H1 (cell line): Measurements from ENCODE around the gene TNS3. TPM values are rescaled to one million over a fixed set of nuclear protein-coding genes. Genes with fewer than 3 reads are reported as not detected.

Experiments
- CTCF ChIA-PET: fragments of 300-600 bp; sonication (Branson Sonifier 250); formaldehyde crosslinking; loops from one replicate; lab custom pipeline; 2021; ENCODE audit not compliant: partially characterized antibody; lab: Charles Lee
- POLR2A ChIA-PET: fragments of 300-600 bp; sonication (Branson Sonifier 250); formaldehyde crosslinking; loops from one replicate; lab custom pipeline; 2021; ENCODE audit warnings: inconsistent platforms; ENCODE audit not compliant: partially characterized antibody; lab: Charles Lee
- DNase-seq, 2 experiments: peaks; one replicate each; pipeline versions ENCODE4 v3.0.0 to v3.0.0-alpha.2; 2010 to 2022; ENCODE audit warnings: low spot score in 2 of 2, low read depth in 1 of 2, mixed read lengths in 1 of 2
- FAIRE-seq: peaks from 2 replicates; lab custom pipeline; 2011; peaks lifted over from hg19 to GRCh38; lab: Jason Lieb, UNC
- H2AFZ ChIP-seq: 2 replicates; pipeline ENCODE4 v1.8.1; 2012; ENCODE audit warnings: low read length, inconsistent platforms
- H2AK5ac ChIP-seq: 2 replicates; pipeline ENCODE4 v1.6.1; 2013; ENCODE audit warnings: low read depth, low read length
- H2BK120ac ChIP-seq: replicated peaks from 2 replicates; pipeline ENCODE3; 2013; ENCODE audit warnings: low read depth, low read length, inconsistent platforms
- H2BK12ac ChIP-seq: 2 replicates; pipeline ENCODE4 v1.6.1; 2013; ENCODE audit warnings: low read depth, low read length
- H2BK15ac ChIP-seq: 2 replicates; pipeline ENCODE4 v1.6.1; 2013; ENCODE audit warnings: low read length
- H2BK20ac ChIP-seq: 2 replicates; pipeline ENCODE4 v1.6.1; 2013; ENCODE audit warnings: low read length
- H2BK5ac ChIP-seq: 2 replicates; pipeline ENCODE4 v1.6.1; 2013; ENCODE audit warnings: low read depth, low read length
- H3K14ac ChIP-seq: 2 replicates; pipeline ENCODE4 v1.6.1; 2013; ENCODE audit warnings: inconsistent platforms; ENCODE audit not compliant: insufficient read length
- H3K18ac ChIP-seq: 2 replicates; pipeline ENCODE4 v1.6.1; 2013; ENCODE audit warnings: low read length; ENCODE audit errors: extremely low read depth
- H3K23ac ChIP-seq: 2 replicates; pipeline ENCODE4 v1.6.1; 2013; ENCODE audit warnings: inconsistent platforms; ENCODE audit not compliant: insufficient read length
- H3K23me2 ChIP-seq: 2 replicates; pipeline ENCODE4 v1.6.1; 2013; ENCODE audit warnings: low read depth, low read length
- H3K27ac ChIP-seq: 2 replicates; pipeline ENCODE4 v1.6.1; 2011; ENCODE audit warnings: low read depth, low read length, inconsistent platforms
- H3K27me3 ChIP-seq, 4 experiments: replicated peaks in 1 of 4; 1 replicate in 1 of 4; 2 replicates in 3 of 4; pipeline versions ENCODE4 v1.6.1 to v1.8.1; 2011 to 2013; ENCODE audit warnings: low read length in 3 of 4, mild to moderate bottlenecking in 3 of 4, inconsistent platforms in 2 of 4, mixed read lengths in 2 of 4, moderate library complexity in 1 of 4; ENCODE audit not compliant: control insufficient read depth in 3 of 4, insufficient read depth in 3 of 4; ENCODE audit errors: extremely low read depth in 1 of 4
- H3K36me3 ChIP-seq, 4 experiments: 2 replicates each; pipeline versions ENCODE4 v1.6.1 to v1.8.1; 2011 to 2013; ENCODE audit warnings: mild to moderate bottlenecking in 4 of 4, low read length in 3 of 4, moderate library complexity in 2 of 4, control low read depth in 1 of 4, inconsistent platforms in 1 of 4; ENCODE audit not compliant: insufficient read depth in 4 of 4, control insufficient read depth in 2 of 4
- H3K4ac ChIP-seq: replicated peaks from 2 replicates; pipeline ENCODE3; 2013; ENCODE audit warnings: low read length, low read depth, mixed read lengths, inconsistent platforms; ENCODE audit not compliant: insufficient read length
- H3K4me1 ChIP-seq, 4 experiments: replicated peaks in 1 of 4; 1 replicate in 1 of 4; 2 replicates in 3 of 4; pipeline versions ENCODE4 v1.6.1 to v1.8.1; 2011 to 2013; ENCODE audit warnings: low read length in 3 of 4, inconsistent platforms in 2 of 4, mixed read lengths in 1 of 4; ENCODE audit not compliant: insufficient read depth in 4 of 4, control insufficient read depth in 3 of 4
- H3K4me2 ChIP-seq, 2 experiments: 2 replicates each; pipeline versions ENCODE4 v1.6.1 to v1.8.1; 2011 to 2013; ENCODE audit warnings: low read depth in 2 of 2, low read length in 2 of 2, control low read depth in 1 of 2, inconsistent platforms in 1 of 2, mild to moderate bottlenecking in 1 of 2; ENCODE audit not compliant: insufficient read depth in 1 of 2
- H3K4me3 ChIP-seq, 4 experiments: fragments of 200-600, 300-600 bp in 1 of 4; sonication (generic), shearing (Covaris generic), sonication (Bioruptor Twin) in 1 of 4; 2 replicates each; pipeline versions ENCODE4 v1.5.1 to v1.8.1; 2011 to 2016; ENCODE audit warnings: low read length in 4 of 4, low read depth in 3 of 4, control low read depth in 2 of 4, inconsistent platforms in 2 of 4, mild to moderate bottlenecking in 2 of 4, mixed read lengths in 1 of 4, moderate library complexity in 1 of 4; ENCODE audit not compliant: insufficient read depth in 2 of 4; ENCODE audit errors: extremely low read depth in 1 of 4
- H3K56ac ChIP-seq: replicated peaks from 2 replicates; pipeline ENCODE3; 2013; ENCODE audit warnings: low read depth, mild to moderate bottlenecking, mixed read lengths, low read length, inconsistent platforms; ENCODE audit not compliant: insufficient read length
- H3K79me1 ChIP-seq: 2 replicates; pipeline ENCODE4 v1.6.1; 2013; ENCODE audit warnings: low read depth, low read length, control low read depth
- H3K79me2 ChIP-seq, 2 experiments: 2 replicates each; pipeline versions ENCODE4 v1.6.1 to v1.8.1; 2012 to 2013; ENCODE audit warnings: low read length in 2 of 2, mild to moderate bottlenecking in 2 of 2, inconsistent platforms in 1 of 2; ENCODE audit not compliant: insufficient read depth in 2 of 2, control insufficient read depth in 1 of 2
- H3K9ac ChIP-seq, 4 experiments: replicated peaks in 1 of 4; 1 replicate in 1 of 4; 2 replicates in 3 of 4; pipeline versions ENCODE4 v1.6.1 to v1.8.1; 2011 to 2013; ENCODE audit warnings: low read depth in 3 of 4, low read length in 3 of 4, control low read depth in 2 of 4, mild to moderate bottlenecking in 2 of 4, moderate library complexity in 2 of 4, inconsistent platforms in 1 of 4; ENCODE audit errors: extremely low read depth in 1 of 4
- H3K9me3 ChIP-seq, 2 experiments: 2 replicates each; pipeline versions ENCODE4 v1.6.1 to v1.8.1; 2012 to 2013; ENCODE audit warnings: mild to moderate bottlenecking in 2 of 2, moderate library complexity in 2 of 2, control low read depth in 1 of 2, inconsistent platforms in 1 of 2, low read depth in 1 of 2, low read length in 1 of 2, mixed read lengths in 1 of 2; ENCODE audit not compliant: insufficient read depth in 2 of 2
- H4K20me1 ChIP-seq, 2 experiments: replicated peaks in 1 of 2; 2 replicates each; pipeline versions ENCODE3 to v1.8.1; 2011 to 2013; ENCODE audit warnings: inconsistent platforms in 2 of 2, low read length in 2 of 2, mild to moderate bottlenecking in 1 of 2; ENCODE audit not compliant: insufficient read depth in 2 of 2, control insufficient read depth in 1 of 2
- H4K5ac ChIP-seq: 2 replicates; pipeline ENCODE4 v1.6.1; 2013; ENCODE audit warnings: low read length, low read depth, mixed read lengths, inconsistent platforms; ENCODE audit not compliant: insufficient read length
- H4K8ac ChIP-seq: 2 replicates; pipeline ENCODE4 v1.8.0; 2013; ENCODE audit warnings: mild to moderate bottlenecking, moderate library complexity, low read length, inconsistent platforms; ENCODE audit not compliant: insufficient read depth; ENCODE audit errors: extremely low read depth
- H4K91ac ChIP-seq: replicated peaks from 2 replicates; pipeline ENCODE3; 2013; ENCODE audit warnings: low read length, mixed read lengths, inconsistent platforms; ENCODE audit not compliant: insufficient read length
- EGR1 ChIP-seq: IDR thresholded peaks from 2 replicates; pipeline ENCODE4 v1.6.1; 2011; ENCODE audit warnings: low read depth, low read length, borderline replicate concordance
- GABPA ChIP-seq: IDR thresholded peaks from 2 replicates; pipeline ENCODE4 v1.6.1; 2011; ENCODE audit warnings: mild to moderate bottlenecking, low read length, moderate library complexity, borderline replicate concordance; ENCODE audit not compliant: insufficient read depth
- POU5F1 ChIP-seq: IDR thresholded peaks from 2 replicates; pipeline ENCODE4 v1.6.1; 2011; ENCODE audit warnings: low read depth, mild to moderate bottlenecking, low read length, moderate library complexity
- RNF2 ChIP-seq: fragments of 200-900, 300-1000 bp; sonication (generic); IDR thresholded peaks from 2 replicates; pipeline ENCODE4 v1.7.1; 2016; ENCODE audit warnings: borderline replicate concordance, low read depth, mild to moderate bottlenecking, antibody characterized with exemption, low read length; ENCODE audit not compliant: poor library complexity, severe bottlenecking; ENCODE audit errors: missing control alignments
- SIN3A ChIP-seq, 2 experiments: IDR thresholded peaks in 1 of 2; conservative IDR thresholded peaks in 1 of 2; 2 replicates each; pipeline ENCODE4 v1.6.1; 2011 to 2012; ENCODE audit warnings: low read length in 2 of 2, improper control_type of control experiment in 1 of 2, low read depth in 1 of 2, mild to moderate bottlenecking in 1 of 2
- SIRT6 ChIP-seq: IDR thresholded peaks from one replicate; pipeline ENCODE4 v1.7.1; 2012; ENCODE audit warnings: low read length, inconsistent platforms
- WGBS, 2 experiments: shearing (Covaris generic) in 1 of 2; methylation state at CpG; one replicate each; pipeline versions ENCODE4 v1.1.6 to v1.1.7; 2013 to 2015; ENCODE audit warnings: low lambda C conversion rate in 2 of 2, mixed read lengths in 2 of 2, inconsistent platforms in 1 of 2, low coverage in 1 of 2, missing lambda C conversion rate in 1 of 2; ENCODE audit not compliant: insufficient replicate concordance in 2 of 2, insufficient coverage in 1 of 2, insufficient read length in 1 of 2; ENCODE audit errors: extremely low coverage in 1 of 2, missing lambda C conversion rate in 1 of 2; 5-methylcytosine and 5-hydroxymethylcytosine counted together
- polyA plus RNA-seq, 7 experiments: library from polyadenylated mRNA; depleted of rRNA in 3 of 7; stranded (reverse) in 5 of 7; unstranded in 2 of 7; fragments of >200 nt in 5 of 7; fragments of 200-250 nt in 2 of 7; gene quantifications; 1 replicate in 5 of 7; 2 replicates in 1 of 7; 4 replicates in 1 of 7; pipeline versions ENCODE4 v1.2.1 to v1.2.3, GENCODE V29; 2011 to 2013; ENCODE audit warnings: missing spikeins in 2 of 7, mixed read lengths in 2 of 7
- total RNA-seq: library from RNA; stranded (reverse); fragmentation: NEBNext Ultra II Directional; extraction: Animal tissue kit (Norgen Biotek cat#: 25700); gene quantifications from 2 replicates; pipeline ENCODE4 v1.2.1, GENCODE V29; 2021

Gene TNS3
- total and polyA plus RNA-seq, 2 of the 8 experiments (the other 6 are each of a cell fraction or from before 2014, with no cell fraction given): 11.9 to 24.2 TPM

DNA sequence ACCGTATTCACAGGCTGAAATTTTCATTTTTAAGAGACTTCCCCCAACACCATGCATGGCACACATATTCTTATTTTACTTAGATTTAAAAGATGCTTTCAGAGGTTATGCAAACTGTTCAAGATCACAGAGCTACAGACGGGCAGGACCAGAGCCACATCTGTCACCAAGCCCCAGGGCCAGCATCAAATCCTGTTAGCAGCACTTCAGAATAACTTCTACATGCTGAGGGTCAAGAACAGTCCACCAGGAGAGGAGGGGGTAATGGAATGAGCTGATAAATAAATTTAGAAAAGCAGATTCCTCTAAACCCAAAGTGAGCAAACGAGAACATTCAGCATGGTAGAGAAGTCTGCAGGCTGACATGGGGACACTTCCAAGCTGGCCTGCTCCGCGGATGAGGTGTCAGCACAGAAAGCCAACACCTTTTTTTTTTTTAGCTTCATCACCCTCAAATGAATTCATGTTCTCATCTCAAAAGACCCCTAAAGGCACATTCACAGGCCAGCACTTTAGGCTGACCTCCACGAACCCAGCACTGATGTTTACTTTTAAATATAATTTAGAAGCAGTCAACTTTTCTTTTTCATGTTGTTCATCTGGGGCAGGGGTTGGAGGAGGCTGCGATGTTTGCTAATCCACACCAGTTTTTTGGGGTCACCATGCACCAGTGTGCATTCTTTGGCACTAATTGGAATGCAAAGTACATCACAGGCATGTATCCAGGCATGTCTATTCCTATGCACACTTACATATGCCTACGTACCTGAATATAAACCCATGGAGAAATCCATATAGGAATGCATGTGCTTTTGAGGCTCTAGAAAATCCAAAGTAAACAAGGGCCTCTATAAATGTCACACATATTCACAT, 249.0 kb downstream of the TNS3 start:
- Histone ChIP-seq H3K56ac (no peak overlapping the region), H2BK12ac (no peak overlapping the region), H3K14ac (no peak overlapping the region), H3K79me1 (0 out of 2 replicates have a peak, but pooled peaks cover 3% of the 10 kb centered on the region), H2BK5ac (no peak overlapping the region), H2BK20ac (no peak overlapping the region), H3K9me3 (no peaks in the 10 kb centered on the region), H2AK5ac (no peak overlapping the region), H4K91ac (no peak overlapping the region), H2AFZ (no peak overlapping the region), H3K27ac (no peak overlapping the region), H4K8ac (no peak overlapping the region), H2BK120ac (no peak overlapping the region), H3K4ac (no peak overlapping the region), H3K36me3 (no peaks in the 10 kb centered on the region), H3K4me3 (no peak overlapping the region), H3K9ac (no peak overlapping the region), H3K23ac (no peak overlapping the region), H3K23me2 (no peaks in the 10 kb centered on the region), H2BK15ac (no peak overlapping the region), H4K5ac (no peak overlapping the region), H4K20me1 (no peaks in the 10 kb centered on the region), H3K27me3 (no peaks in the 10 kb centered on the region), H3K4me1 (peaks cover 13 to 31% (median 20%) of the 10 kb centered on the region in 4 experiments), H3K18ac (no peak overlapping the region), H3K79me2 (no peaks in the 10 kb centered on the region), H3K4me2 (no peak overlapping the region)
- WGBS, 2 experiments: 87% methylated on average over 8 of the region's 8 CpGs; no CpG with 5 or more reads in 1 of the 2 experiments
- ChIA-PET POLR2A (interaction anchor here (0.6 to 1.2 kb wide), 3 partner anchors 17 to 77 kb away, joined by 3 to 4 read pairs (median 3); no protein-coding TSS in a partner anchor), CTCF (interaction anchor here (1.0 to 2.7 kb wide), 6 partner anchors 11 to 86 kb away, joined by 3 to 15 read pairs (median 4); no protein-coding TSS in a partner anchor)
- DNase-seq (peak in 1 of 2 experiments; percentile 35), FAIRE-seq (no peak)
- TF ChIP-seq POU5F1: no peak
- TF ChIP-seq SIN3A (conservative IDR thresholded peaks at IDR 0.05 in 1 of 2, IDR thresholded peaks at IDR 0.05 in 1 of 2; ENCODE audit: low read depth in 1 of 2, low read length in 2 of 2): no peak
- no peak for TF ChIP-seq GABPA
- TF ChIP-seq RNF2: no peak
- no peak for TF ChIP-seq EGR1
- no peak for TF ChIP-seq SIRT6
